HG03108 (cell line): ENCODE data around the gene EIF2S3B.

Experiments used
- ATAC-seq: cut with Tn5 transposase; IDR thresholded peaks from one replicate; pipeline ENCODE4 v1.9.1; 2021; ENCODE audit warnings: moderate library complexity; ENCODE audit not compliant: unreplicated experiment

EIF2S3B gene

GRCh38 chr12:10553148-10553547 is 47.5 kb downstream of the EIF2S3B start:
- no peak for ATAC-seq

GRCh38 chr12:10554228-10554755 is 48.6 kb downstream of the EIF2S3B start:
- no peak for ATAC-seq

DNA sequence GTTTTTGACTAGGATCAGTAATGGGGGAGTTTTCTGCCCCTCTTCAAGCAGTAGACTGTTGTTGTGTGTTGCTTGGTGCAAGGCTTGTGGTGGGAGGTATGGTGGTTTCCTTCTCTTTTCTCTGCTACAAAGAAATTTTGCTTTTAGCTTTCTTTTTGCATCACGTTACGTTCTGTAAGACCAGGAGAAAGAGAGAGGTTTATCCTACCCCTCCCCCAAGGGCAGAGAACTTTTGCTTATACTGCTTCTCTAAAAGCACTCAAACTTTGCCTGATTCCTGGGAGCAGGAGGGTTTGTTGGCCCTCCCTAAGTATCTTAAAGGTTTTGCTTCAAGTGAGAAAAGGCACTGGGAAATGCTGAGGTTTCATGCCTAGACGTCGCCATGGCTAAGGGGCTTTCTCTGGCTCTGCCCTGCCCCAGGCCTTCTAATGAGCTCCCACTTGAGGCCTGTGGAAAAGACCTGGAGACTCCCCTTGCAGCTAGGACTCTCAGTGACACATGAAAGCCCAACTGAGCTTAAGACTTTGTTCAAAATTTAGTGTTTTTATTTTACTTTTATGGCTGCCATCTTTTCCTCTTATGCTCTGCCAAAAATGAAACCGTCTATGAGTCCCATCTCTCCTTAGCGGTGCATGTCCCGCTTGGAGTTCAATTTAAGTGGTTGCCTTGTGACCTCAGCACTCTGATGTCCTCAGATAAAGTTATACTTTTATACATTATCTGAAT is 49.2 kb downstream of the EIF2S3B start:
- no peak for ATAC-seq

DNA sequence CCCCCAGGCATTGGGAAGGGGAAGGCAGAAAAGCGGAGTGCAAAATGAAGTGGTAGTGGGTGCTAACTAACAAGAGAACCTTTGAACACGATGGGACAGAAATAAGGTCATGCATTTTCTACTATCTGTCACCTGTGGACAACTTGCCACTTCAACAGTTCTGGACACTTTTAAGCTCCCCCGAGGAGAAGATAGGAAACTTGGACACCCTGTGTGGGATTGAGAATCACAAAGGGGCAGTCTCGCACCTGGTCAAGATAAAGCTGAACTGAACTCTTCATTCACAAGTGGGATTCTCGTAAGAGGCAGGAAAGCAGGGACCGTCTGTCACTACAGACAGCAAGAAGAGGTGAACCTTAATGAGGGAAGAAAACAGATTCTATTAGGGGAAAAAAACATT is 51.6 kb downstream of the EIF2S3B start:
- ATAC-seq, result no peak

- ATAC-seq, result no peak
Observed at GRCh38 chr12:10557766-10558165, 52.1 kb downstream of the EIF2S3B start.
